GM18867 (cell line): ENCODE results near the gene DEFB126.
"Not testable (repeated sequence)": the region's sequence is repeated elsewhere in the genome, so short reads cannot be mapped to it uniquely, and the experiment has no call there.

Experiments used
- ATAC-seq: cut with Tn5 transposase; IDR thresholded peaks from one replicate; pipeline ENCODE4 v1.9.1; 2021; ENCODE audit warnings: mild to moderate bottlenecking, moderate library complexity; ENCODE audit not compliant: unreplicated experiment

The DEFB126 gene, protein sequence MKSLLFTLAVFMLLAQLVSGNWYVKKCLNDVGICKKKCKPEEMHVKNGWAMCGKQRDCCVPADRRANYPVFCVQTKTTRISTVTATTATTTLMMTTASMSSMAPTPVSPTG

DNA sequence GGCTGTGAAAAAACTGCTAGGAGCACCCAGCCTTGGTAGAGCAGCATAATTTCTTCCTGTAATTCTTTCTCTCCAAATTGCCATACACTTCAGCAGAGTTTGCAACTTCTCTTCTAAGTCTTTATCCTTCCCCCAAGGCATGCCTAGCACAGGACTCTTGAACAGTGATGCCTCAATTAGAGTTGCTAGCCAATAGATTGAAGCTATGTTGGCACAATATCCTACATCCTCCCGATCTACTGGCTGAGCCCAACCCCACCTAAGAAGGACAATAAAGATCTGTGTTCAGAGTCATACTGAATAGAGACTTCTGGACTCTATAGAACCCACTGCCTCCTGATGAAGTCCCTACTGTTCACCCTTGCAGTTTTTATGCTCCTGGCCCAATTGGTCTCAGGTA, at the start of gene DEFB126:
Gene DEFB126, plus strand, starts transcription at position 301 of the 400 bp plus-strand sequence. Its CDS starts 39 bp downstream, at position 340.
- no peak for ATAC-seq

DNA sequence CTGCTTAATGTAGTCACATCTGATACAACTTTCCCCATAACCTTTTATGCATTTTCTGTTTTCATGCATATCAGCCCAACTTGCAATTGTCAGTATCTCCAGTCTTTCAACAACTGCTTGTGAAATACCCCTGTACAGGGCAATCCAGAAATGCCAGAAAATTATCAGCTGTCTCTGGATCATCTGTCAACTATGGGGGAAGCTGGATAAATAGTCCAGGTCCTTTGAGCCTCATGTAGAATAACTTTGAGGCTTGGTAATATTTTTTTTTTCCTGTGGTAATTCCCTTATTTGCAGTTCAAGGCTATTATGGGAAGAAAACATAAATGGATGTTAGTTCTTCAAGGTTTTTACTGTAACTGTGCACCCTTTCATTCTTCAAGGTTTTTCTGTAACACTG, 48.7 kb upstream of the DEFB126 start:
- no peak for ATAC-seq

DNA sequence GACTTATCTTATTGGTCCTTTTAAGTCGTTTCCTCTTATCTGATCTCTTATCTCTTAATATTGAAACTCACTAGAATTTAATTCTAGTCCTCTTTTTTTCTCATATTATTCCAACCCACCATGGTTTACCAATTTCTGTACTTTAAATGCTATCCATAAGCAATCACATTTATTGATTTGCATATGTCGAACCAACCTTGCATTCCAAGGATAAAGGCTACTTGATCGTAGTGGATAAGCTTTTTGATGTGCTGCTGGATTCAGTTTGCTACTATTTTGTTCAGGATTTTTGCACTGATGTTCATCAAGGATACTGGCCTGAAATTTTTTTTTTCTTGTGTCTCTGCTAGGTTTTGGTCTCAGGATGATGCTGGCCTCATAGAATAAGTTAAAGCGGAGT, 47.2 kb upstream of the DEFB126 start:
- no peak for ATAC-seq

DNA sequence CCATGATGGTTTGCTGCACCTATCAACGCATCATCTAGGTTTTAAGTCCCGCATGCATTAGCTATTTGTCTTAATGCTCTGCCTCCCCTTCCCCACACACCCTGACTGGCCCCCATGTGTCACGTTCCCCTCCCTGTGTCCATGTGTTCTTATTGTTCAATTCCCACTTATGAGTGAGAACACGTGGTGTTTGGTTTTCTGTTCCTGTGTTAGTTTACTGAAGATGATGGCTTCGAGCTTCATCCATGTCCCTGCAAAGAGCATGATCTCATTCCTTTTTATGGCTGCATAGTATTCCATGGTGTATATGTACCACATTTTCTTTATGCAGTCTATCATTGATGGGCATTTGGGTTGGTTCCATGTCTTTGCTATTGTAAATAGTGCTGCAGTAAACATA, 44.7 kb upstream of the DEFB126 start:
- ATAC-seq, result not testable (repeated sequence)

DNA sequence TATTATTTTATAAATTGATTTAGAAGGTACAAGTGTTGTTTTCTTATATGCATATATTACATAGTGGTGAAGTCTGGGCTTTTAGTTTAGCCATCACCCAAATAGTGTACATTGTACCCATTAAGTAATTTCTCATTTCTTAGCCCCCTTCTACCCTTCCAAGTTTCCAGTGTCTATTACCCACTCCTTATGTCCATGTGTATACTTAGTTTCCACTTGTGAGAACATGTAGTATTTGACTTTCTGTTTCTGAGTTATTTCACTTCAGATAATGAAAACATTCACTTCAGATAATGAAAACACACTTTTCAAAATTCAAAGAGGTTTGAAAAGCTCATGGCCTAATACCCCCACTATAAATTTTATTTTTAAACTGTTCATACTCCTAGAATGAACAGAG, 40.4 kb upstream of the DEFB126 start:
- no peak for ATAC-seq

DNA sequence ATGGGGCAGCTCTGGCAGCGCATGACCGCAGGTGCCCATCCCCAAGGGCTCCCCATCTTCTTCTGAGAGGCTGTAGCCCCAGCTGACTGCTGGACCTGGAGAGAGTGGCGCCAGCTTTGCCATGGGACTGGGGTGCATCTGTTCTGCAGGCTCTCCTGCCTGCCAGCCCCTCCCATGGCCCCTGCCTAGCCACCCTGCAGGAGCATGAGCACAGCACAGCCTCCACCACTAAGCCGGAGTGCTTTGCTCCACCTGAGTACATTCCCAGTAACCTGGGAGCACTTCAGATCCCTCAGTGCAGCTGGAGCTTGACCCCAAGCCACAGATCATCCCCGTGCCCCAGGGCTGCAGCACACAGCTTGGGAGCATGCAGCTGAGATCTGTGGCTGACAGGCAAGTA, 38.9 kb upstream of the DEFB126 start:
- ATAC-seq, result no peak

DNA sequence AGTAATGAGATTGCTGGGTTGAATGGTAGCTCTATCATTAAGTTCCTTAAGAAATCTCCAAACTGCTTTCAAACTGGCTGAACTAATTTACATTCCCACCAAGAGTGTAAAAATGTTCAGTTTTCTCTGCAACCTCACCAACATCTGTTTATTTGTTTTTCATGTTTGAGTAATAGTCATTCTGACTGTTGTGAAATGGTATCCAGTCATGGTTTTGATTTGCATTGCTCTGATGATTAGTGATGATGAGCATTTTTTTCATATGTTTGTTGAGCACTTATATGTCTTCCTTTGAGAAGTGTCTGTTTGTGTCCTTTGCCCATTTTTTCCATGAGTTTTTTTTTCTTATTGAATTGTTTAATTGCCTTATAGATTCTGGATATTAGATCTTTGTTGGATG, 30.0 kb upstream of the DEFB126 start:
- no peak for ATAC-seq

DNA sequence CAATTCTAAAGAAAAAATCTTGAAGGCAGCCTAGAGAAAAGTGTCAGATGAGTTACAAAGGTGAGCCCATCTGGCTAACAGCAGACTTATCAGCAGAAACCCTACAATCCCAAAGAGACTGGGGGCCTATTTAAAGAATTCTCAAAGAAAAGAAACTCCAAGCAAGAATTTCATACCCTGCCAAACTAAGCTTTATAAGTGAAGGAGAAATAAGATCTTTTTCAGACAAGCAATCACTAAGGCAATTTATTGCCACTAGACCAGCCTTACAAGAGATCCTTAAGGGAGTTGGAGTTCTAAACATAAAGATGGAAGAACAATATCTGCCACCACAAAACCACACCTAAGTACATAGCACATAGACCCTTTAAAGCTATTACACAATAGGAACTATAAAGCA, 24.9 kb upstream of the DEFB126 start:
- no peak for ATAC-seq

DNA sequence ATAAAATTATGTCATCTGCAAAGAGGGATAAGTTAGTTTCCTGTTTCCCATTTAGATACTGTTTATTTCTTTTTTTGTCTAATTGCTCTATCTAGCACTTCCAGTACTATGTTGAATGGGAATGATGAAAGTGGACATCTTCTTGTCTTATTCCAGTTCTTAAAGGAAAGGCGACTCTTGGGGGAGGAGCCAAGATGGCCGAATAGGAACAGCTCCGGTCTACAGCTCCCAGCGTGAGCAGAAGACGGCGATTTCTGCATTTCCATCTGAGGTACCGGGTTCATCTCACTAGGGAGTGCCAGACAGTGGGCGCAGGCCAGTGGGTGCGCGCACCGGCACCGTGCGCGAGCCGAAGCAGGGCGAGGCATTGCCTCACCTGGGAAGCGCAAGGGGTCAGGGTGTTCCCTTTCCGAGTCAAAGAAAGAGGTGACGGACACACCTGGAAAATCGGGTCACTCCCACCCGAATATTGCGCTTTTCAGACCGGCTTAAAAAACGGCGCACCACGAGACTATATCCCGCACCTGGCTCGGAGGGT, 12.5 kb upstream of the DEFB126 start:
- ATAC-seq, result not testable (repeated sequence)

DNA sequence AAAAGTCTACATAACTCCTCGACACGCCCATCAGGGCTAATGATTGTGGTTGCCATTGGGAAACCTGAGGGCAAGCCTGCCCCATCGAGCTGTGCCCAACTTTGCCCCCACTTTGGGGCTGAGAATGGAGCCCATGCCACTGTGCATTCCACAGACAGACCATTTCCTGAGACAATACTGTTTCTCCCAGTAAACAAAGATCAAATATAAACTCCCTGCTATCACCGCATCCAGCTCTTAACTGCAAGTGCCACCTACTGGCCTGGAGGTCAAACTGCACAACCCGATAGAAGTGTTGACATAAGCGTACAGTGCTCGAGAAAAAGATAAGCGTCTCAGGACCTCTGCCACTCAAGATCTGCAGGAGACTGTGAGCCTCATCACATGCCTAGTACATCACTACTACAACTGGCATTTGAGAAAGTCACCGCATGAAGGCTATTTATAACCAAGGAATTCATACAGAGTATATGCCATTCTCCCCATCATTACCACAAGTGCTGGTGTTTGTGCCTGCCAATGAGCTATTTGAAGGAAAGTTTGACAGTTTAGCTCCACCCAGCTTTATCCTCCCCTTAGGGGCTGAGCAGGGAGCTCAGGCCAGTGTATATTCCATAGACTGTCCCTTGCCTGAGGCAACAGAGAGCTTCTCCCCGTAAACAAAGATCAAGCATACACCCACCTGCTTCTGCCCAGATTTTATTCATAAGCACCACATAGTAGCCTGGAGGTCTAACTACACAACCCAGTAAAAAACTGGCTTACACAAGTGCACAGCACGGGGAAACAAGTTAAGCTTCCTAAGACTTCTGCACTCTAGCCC, 4.5 kb upstream of the DEFB126 start:
- ATAC-seq, result no peak

DNA sequence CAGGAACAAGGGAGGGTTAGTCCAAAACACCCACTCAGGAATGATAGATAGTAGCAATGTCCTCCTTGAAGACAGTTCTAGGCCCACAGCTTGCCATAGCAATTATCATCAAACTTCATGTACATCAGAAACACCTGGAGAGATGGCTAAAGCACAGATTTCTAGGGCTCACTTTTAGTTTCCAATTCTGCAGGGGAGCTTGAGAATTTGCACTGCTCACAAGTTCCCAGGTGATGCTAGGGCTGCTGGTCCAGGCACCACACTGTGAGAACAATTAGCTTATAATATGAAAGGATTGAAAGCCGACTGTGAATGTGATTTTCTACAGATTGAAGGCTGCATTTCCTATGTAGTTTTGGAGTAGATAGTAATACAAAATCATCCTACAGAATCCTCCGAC, 3.5 kb downstream of the DEFB126 start:
- no peak for ATAC-seq

DNA sequence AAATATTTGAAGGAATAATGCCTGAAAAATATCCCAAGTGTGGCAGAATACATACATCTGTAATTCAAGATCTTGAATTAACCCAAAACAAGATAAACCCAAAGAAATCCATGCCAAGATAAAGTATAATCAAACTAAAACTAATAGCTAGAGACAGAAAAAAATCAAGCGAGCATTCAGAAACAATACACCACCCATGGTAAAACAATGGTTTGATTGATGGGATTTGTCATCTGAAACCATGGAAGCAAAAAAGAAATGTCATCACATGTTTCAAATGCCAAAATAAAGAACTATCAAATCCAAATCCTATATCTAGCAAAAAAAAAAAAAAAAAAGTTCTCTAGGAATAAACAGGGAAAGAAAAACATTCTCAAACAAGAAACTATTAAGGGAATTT, 9.7 kb downstream of the DEFB126 start:
- no peak for ATAC-seq

DNA sequence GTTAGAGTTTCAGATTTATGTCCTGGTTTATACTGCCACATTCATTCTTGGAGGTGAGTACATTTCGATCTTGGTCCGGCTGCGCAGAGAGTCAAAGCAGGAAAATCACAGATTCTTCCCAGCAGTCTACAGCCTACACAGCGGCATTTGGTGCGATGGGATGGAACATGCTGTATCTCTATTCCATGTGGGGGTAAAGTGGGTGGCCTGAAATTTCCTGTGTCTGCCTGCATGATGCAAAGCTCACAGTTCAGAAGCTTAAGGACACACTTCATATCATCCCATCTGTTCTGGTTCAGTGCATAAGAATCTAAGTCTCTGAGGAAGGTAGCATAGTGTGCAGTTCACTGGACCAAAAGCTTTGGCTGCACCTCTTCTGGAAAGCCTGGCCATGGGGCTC, 14.8 kb downstream of the DEFB126 start, which contains the start of gene DEFB127:
Gene DEFB127, plus strand, starts transcription at position 301 of the 400 bp plus-strand sequence. Its CDS starts 91 bp downstream, at position 392.
- no peak for ATAC-seq

DNA sequence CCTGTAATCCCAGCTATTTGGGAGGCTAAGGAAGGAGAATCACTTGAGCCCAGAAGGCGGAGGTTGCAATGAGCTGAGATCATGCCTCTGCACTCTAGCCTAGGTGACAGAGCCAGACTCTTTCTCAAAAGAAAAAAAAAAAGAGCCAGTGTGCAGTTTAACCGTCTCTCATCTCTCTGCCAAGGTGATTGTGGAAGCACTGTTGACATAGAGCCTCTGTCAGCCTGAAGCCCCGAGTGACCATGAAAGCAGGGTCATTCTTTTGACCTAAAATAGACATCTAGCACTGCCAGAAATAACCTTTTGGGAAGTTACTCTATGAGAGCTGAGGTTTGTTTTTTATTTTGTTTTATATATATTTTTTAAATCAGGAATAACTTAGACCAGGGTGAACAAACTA, 22.2 kb downstream of the DEFB126 start:
- ATAC-seq, result no peak

DNA sequence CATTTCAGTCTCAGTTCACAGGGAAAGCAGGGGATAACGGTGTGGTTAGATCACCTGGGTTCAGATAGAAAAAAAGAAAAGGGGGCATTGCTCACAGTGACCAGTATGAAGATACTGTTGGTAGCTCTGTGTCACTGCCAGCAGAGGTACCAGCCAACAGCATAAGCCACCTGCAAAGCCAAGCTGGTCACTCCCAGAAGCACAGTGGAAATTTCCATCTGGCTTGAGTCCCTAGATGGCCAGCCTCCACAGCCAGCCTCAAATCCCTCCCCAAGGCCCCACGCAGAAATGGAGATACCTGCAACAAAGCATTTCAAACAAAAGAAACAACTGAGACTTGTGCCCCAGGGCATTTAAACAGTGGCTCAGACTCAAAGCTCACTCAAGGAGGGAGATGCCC, 26.5 kb downstream of the DEFB126 start:
- ATAC-seq, result no peak

DNA sequence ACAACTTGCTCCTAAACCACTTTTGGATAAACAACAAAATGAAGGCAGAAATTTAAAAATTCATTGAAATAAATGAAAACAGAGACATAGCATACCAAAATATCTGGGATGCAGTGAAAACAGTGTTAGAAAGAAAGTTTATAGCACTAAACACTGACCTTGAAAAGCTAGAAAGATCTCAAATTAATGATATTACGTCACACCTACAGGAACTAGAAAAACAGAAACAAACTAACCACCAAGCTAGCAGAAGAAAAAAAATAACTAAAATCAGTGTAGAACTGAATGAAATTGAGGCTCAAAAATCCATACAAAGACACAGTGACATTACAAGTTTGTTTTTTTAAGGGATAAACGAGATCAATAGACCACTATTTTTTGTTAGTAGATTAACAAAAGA, 41.9 kb downstream of the DEFB126 start:
- no peak for ATAC-seq

DNA sequence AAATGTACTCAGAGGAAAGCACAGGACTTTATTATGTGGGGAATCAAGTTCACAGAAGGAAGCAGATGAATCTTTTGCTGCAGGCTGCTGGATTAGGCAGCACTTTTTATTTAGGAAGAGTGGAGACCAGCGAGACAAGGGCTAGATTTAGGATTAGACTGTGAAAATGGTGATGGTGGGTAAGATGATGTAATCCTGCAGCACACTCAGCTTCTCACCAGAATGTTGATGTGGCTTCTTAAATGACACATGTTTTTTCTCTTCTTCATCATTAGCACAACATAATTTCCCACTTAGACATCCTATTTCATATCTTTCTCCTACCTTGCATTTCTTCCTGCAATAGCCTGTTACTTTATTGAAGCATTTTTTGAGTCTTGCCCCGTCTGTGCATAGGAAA, 45.3 kb downstream of the DEFB126 start:
- ATAC-seq, result no peak

DNA sequence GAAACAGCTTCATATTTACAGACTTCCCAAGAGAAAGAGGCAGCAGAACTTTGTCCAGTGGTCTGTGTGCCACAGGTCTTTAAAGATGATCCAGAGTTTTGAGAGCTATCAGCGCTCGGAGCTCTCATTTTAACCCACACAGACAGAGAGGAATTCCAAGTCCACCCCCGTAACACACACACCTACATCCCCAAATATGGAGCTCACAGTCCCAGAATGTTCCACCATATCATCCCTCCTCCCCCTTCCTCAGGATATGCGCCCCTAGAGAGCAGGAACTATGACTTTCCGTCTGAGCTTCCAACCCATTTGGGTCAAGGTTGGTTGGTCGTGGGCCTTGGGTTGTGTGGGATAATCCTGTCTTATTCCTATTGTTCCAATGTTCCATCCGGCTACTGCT, 47.2 kb downstream of the DEFB126 start, which contains the start of gene DEFB128:
Gene DEFB128, minus strand, starts transcription at position 101 of the 400 bp plus-strand sequence. Its CDS starts 88 bp downstream, at position 13.
- ATAC-seq, result no peak
